ENCODE data around the gene SPATS1. TPM values are rescaled to one million over a fixed set of nuclear protein-coding genes. Genes with fewer than 3 reads are reported as not detected.

Gene SPATS1
- total and polyA plus RNA-seq, 2 of the 13 experiments (the other 11 are each of a cell fraction or from before 2014, with no cell fraction given): not detected

DNA sequence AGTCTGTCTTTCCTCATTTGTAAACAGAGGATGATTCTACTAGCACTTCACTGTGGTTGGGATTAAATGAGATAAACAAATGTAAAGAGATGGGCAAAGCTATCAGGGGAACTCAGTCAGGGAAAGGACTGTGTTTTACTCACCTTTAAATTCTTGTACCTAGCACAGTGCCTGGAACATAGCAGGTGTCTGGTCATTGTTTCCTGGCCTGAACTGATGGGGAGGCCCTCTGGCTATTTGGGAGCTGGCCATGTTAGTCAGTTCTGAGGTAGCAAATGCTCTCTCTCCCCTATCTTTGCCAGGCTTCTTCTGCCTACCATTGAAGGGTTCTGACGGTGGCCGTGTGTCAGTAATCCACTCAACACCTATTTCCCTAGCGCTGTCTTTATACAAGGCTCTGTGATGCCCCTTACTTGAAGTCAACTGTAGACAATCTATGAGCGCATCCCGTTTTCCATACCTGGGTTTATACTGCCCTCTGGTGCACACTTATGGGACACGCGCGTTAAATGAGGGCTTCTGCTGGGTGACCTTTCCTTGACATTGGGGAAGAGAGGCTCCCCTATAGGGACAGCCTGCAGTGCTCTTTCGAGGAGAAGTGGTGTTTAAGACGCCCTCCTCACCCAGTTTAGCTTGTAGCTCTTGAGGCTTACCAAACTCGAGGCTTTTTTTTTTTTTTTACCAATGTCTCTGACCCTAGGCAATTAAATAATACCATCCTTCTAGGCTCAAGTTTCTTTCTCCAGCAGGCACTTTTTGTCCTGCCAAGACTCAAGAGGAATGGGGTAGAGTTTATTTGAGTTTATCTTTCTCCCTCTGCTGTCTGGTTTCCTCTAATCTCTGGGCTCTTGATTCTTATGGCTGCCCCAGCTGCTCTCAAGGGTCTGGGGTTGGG lies 4.0 kb upstream of the SPATS1 start:
- Histone ChIP-seq H3K79me2 (ENCODE audit: insufficient read depth, low read length) (no peaks in the 10 kb centered on the region), H3K27me3 (ENCODE audit: control insufficient read depth in 1 of 2, insufficient read depth in 2 of 2, low read length in 2 of 2) (peaks cover 0 to 56% of the 10 kb centered on the region in 2 experiments; a peak in 4 of 5 replicates), H2AFZ (ENCODE audit: low read length) (no peak overlapping the region), H3K36me3 (replicated peaks in 1 of 2; ENCODE audit: control insufficient read depth in 1 of 2, insufficient read depth in 2 of 2, low read length in 2 of 2) (no peaks in the 10 kb centered on the region), H3K9me3 (ENCODE audit: low read length) (no peaks in the 10 kb centered on the region), H3K27ac (ENCODE audit: extremely low read length, insufficient read depth, low read length) (no peak overlapping the region), H4K20me1 (ENCODE audit: insufficient read depth, low read length) (no peaks in the 10 kb centered on the region), H3K4me3 (replicated peaks in 1 of 3; ENCODE audit: insufficient read depth in 1 of 3, low read depth in 2 of 3, low read length in 3 of 3) (no peak overlapping the region), H3K9ac (ENCODE audit: insufficient read depth, low read depth, low read length) (no peak overlapping the region), H3K4me2 (ENCODE audit: low read depth, low read length) (no peak overlapping the region), H3K4me1 (ENCODE audit: insufficient read depth, low read length) (no peaks in the 10 kb centered on the region)
- WGBS (ENCODE audit: low lambda C conversion rate): under 1% methylated on average over 11 of the region's 11 CpGs
- peak; percentile 72 for DNase-seq (ENCODE audit: low spot score)
- peak; percentile 89 for ATAC-seq
- intact Hi-C loops (cut with micrococcal nuclease; ENCODE audit: unreplicated experiment): loop anchor here (1.0 to 10.0 kb wide), 2 partner anchors 70 to 244 kb away; no protein-coding TSS in a partner anchor
- ChIA-PET POLR2A (no interaction called here), CTCF (ENCODE audit: low intra/inter-chr PET ratio, low total read pairs) (interaction anchor here (1.1 to 4.7 kb wide), 3 partner anchors 25 to 187 kb away, joined by 3 to 65 read pairs (median 4); partner anchors contain the start of genes AARS2 and TMEM151B)
- in situ Hi-C loops (cut with HindIII; ENCODE audit: extremely low pct_ligation_motif_present, low pct_unique_long_range_greater_than_20kb): loop anchor here (5.0 kb wide), 1 partner anchor 66 kb away; the partner anchor contains the start of gene TMEM151B
- BruUV-seq (replicated peaks): no TSS peak
- peak; percentile 88 for FAIRE-seq
- TF ChIP-seq THRA (CRISPR knock-in tag; IDR thresholded peaks at IDR 0.05; ENCODE audit: borderline replicate concordance) (peak; percentile 37; the same call in 1 of the 2 replicates), STAG1 (CRISPR knock-in tag; IDR thresholded peaks at IDR 0.05) (peak; percentile 96), FOXP4 (CRISPR knock-in tag; IDR thresholded peaks at IDR 0.05) (no peak), ZNF672 (CRISPR knock-in tag; IDR thresholded peaks at IDR 0.05) (no peak), ATF4 (CRISPR knock-in tag; IDR thresholded peaks at IDR 0.05) (no peak), TBX2 (CRISPR knock-in tag; IDR thresholded peaks at IDR 0.05; ENCODE audit: borderline replicate concordance) (peak; percentile 45), ZBTB25 (CRISPR knock-in tag; IDR thresholded peaks at IDR 0.05) (peak; percentile 52; the same call in 1 of the 2 replicates), ZNF607 (CRISPR knock-in tag; IDR thresholded peaks at IDR 0.05; ENCODE audit: borderline replicate concordance) (no peak)
- TF ChIP-seq, protein P1, sequence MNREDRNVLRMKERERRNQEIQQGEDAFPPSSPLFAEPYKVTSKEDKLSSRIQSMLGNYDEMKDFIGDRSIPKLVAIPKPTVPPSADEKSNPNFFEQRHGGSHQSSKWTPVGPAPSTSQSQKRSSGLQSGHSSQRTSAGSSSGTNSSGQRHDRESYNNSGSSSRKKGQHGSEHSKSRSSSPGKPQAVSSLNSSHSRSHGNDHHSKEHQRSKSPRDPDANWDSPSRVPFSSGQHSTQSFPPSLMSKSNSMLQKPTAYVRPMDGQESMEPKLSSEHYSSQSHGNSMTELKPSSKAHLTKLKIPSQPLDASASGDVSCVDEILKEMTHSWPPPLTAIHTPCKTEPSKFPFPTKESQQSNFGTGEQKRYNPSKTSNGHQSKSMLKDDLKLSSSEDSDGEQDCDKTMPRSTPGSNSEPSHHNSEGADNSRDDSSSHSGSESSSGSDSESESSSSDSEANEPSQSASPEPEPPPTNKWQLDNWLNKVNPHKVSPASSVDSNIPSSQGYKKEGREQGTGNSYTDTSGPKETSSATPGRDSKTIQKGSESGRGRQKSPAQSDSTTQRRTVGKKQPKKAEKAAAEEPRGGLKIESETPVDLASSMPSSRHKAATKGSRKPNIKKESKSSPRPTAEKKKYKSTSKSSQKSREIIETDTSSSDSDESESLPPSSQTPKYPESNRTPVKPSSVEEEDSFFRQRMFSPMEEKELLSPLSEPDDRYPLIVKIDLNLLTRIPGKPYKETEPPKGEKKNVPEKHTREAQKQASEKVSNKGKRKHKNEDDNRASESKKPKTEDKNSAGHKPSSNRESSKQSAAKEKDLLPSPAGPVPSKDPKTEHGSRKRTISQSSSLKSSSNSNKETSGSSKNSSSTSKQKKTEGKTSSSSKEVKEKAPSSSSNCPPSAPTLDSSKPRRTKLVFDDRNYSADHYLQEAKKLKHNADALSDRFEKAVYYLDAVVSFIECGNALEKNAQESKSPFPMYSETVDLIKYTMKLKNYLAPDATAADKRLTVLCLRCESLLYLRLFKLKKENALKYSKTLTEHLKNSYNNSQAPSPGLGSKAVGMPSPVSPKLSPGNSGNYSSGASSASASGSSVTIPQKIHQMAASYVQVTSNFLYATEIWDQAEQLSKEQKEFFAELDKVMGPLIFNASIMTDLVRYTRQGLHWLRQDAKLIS (CRISPR knock-in tag; IDR thresholded peaks at IDR 0.05): no peak

All from HepG2 (cell line).